Thyroid gland (tissue), 4 donors: Measurements from ENCODE around the gene ARID5A.

Source experiments
- POLR2A ChIP-seq, 2 donors: fragments of 450-650 bp; IDR thresholded peaks; one replicate each; pipeline ENCODE4 v1.6.1; 2017; ENCODE audit warnings: antibody characterized with exemption in 2 of 2, mild to moderate bottlenecking in 2 of 2, moderate library complexity in 1 of 2
- TF ChIP-seq, protein P1 (sequence below), 6 experiments: fragments of 200-600 bp in 3 of 6; fragments of 450-650 bp in 3 of 6; sonication (generic) in 3 of 6; IDR thresholded peaks; one replicate each; pipeline ENCODE4 v1.5.1; 2016 to 2019; ENCODE audit warnings: antibody characterized with exemption in 6 of 6, mild to moderate bottlenecking in 2 of 6, inconsistent platforms in 1 of 6, moderate library complexity in 1 of 6

DNA sequence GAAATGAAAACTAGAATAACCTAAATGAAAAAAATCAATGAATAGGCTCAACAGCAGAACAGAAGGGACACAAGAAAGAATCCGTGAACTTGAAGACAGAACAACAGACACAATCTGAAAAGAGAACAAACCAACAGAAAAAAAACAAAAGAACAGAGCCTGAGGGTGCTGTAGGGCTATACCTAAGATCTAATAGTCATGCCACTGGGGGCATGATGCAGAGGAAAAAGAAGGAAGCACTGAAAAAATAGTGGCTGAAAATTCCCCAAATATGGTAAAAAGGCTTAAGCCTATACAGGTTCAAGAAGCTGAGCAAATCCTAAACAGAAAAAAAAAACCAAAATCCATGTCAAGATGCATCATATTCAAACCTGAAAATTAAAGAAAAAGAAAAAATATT is 51.3 kb downstream of the ARID5A start:
- no peak for TF ChIP-seq POLR2A (IDR thresholded peaks at IDR 0.05)
- TF ChIP-seq, protein P1, sequence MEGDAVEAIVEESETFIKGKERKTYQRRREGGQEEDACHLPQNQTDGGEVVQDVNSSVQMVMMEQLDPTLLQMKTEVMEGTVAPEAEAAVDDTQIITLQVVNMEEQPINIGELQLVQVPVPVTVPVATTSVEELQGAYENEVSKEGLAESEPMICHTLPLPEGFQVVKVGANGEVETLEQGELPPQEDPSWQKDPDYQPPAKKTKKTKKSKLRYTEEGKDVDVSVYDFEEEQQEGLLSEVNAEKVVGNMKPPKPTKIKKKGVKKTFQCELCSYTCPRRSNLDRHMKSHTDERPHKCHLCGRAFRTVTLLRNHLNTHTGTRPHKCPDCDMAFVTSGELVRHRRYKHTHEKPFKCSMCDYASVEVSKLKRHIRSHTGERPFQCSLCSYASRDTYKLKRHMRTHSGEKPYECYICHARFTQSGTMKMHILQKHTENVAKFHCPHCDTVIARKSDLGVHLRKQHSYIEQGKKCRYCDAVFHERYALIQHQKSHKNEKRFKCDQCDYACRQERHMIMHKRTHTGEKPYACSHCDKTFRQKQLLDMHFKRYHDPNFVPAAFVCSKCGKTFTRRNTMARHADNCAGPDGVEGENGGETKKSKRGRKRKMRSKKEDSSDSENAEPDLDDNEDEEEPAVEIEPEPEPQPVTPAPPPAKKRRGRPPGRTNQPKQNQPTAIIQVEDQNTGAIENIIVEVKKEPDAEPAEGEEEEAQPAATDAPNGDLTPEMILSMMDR (IDR thresholded peaks at IDR 0.05): no peak
